Keratinocyte (primary cell): ENCODE results near the gene ZCCHC7. TPM values are rescaled to one million over a fixed set of nuclear protein-coding genes. Genes with fewer than 3 reads are reported as not detected.

Experiments used
- DNase-seq: peaks from one replicate; pipeline ENCODE4 v3.0.0-alpha.2; 2011; ENCODE audit warnings: low read depth, missing footprints, low spot score
- FAIRE-seq: peaks from 2 replicates; lab custom pipeline; 2011; peaks lifted over from hg19 to GRCh38; lab: Jason Lieb, UNC
- H2AFZ ChIP-seq: 2 replicates; pipeline ENCODE4 v1.6.0; 2012; ENCODE audit warnings: low read length, control low read depth, inconsistent platforms; ENCODE audit not compliant: control insufficient read depth
- H3K27ac ChIP-seq: 2 replicates; pipeline ENCODE4 v1.5.1; 2011; ENCODE audit warnings: low read length; ENCODE audit not compliant: control insufficient read depth, insufficient read depth
- H3K27me3 ChIP-seq: 3 replicates; pipeline ENCODE4 v1.6.0; 2011; ENCODE audit warnings: low read length; ENCODE audit not compliant: control insufficient read depth, insufficient read depth; ENCODE audit errors: extremely low read depth
- H3K36me3 ChIP-seq, 2 experiments: 2 replicates in 1 of 2; 3 replicates in 1 of 2; pipeline ENCODE4 v1.5.1; 2011; ENCODE audit warnings: low read length in 2 of 2, mild to moderate bottlenecking in 1 of 2; ENCODE audit not compliant: control insufficient read depth in 2 of 2, insufficient read depth in 2 of 2; ENCODE audit errors: extremely low read depth in 1 of 2
- H3K4me1 ChIP-seq: 3 replicates; pipeline ENCODE4 v1.5.1; 2011; ENCODE audit warnings: low read length; ENCODE audit not compliant: control insufficient read depth, insufficient read depth; ENCODE audit errors: extremely low read depth
- H3K4me2 ChIP-seq: 3 replicates; pipeline ENCODE4 v1.6.0; 2011; ENCODE audit warnings: low read depth, low read length; ENCODE audit not compliant: control insufficient read depth, insufficient read depth; ENCODE audit errors: extremely low read depth
- H3K4me3 ChIP-seq, 3 experiments: fragments of 200-600 bp in 1 of 3; sonication (generic) in 1 of 3; 2 replicates in 2 of 3; 3 replicates in 1 of 3; pipeline ENCODE4 v1.5.1; 2011 to 2016; ENCODE audit warnings: low read length in 3 of 3, mild to moderate bottlenecking in 3 of 3, control low read depth in 2 of 3, inconsistent platforms in 1 of 3, low read depth in 1 of 3, mixed read lengths in 1 of 3, mixed run types in 1 of 3, moderate library complexity in 1 of 3; ENCODE audit not compliant: control insufficient read depth in 2 of 3, insufficient read depth in 2 of 3; ENCODE audit errors: extremely low read depth in 1 of 3
- H3K79me2 ChIP-seq: 2 replicates; pipeline ENCODE4 v1.6.0; 2012; ENCODE audit warnings: low read length; ENCODE audit not compliant: control insufficient read depth, insufficient read depth
- H3K9ac ChIP-seq: 3 replicates; pipeline ENCODE4 v1.6.0; 2011; ENCODE audit warnings: low read length; ENCODE audit not compliant: control insufficient read depth, insufficient read depth; ENCODE audit errors: extremely low read depth
- H3K9me1 ChIP-seq: 3 replicates; pipeline ENCODE4 v1.6.0; 2011; ENCODE audit warnings: low read length; ENCODE audit not compliant: control insufficient read depth, insufficient read depth; ENCODE audit errors: extremely low read depth
- H3K9me3 ChIP-seq: 2 replicates; pipeline ENCODE4 v1.5.1; 2012; ENCODE audit warnings: low read depth, low read length; ENCODE audit not compliant: control insufficient read depth
- H4K20me1 ChIP-seq: 3 replicates; pipeline ENCODE4 v1.6.0; 2011; ENCODE audit warnings: low read length; ENCODE audit not compliant: control insufficient read depth, insufficient read depth; ENCODE audit errors: extremely low read depth
- EZH2 ChIP-seq: IDR thresholded peaks from one replicate; pipeline ENCODE4 v1.6.1; 2012; ENCODE audit warnings: inconsistent platforms, mild to moderate bottlenecking, low read length, moderate library complexity
- dilution Hi-C: fragments of 300-500 bp; cut with MboI; formaldehyde crosslinking; loops from one replicate; pipeline ENCODE4 v1.7.0; 2020; ENCODE audit warnings: low sequenced_read_pairs; ENCODE audit not compliant: extremely low pct_ligation_motif_present
- polyA plus RNA-seq, 5 experiments: library from polyadenylated mRNA; depleted of rRNA in 3 of 5; stranded (reverse) in 3 of 5; stranded (forward) in 1 of 5; unstranded in 1 of 5; fragments of >200 nt; gene quantifications; 1 replicate in 1 of 5; 2 replicates in 3 of 5; 3 replicates in 1 of 5; pipeline versions ENCODE4 v1.2.1 to v1.2.3, GENCODE V29; 2011 to 2012; ENCODE audit warnings: missing spikeins in 2 of 5, low read depth in 1 of 5, low replicate concordance in 1 of 5
- TF ChIP-seq, protein P1 (sequence below), 3 experiments: IDR thresholded peaks in 1 of 3; conservative IDR thresholded peaks in 1 of 3; optimal IDR thresholded peaks in 1 of 3; 2 replicates in 2 of 3; 3 replicates in 1 of 3; pipeline versions ENCODE3 to v1.5.1; 2011; ENCODE audit warnings: low read length in 3 of 3, mild to moderate bottlenecking in 3 of 3, moderate library complexity in 2 of 3, control low read depth in 1 of 3, inconsistent platforms in 1 of 3; ENCODE audit not compliant: insufficient read depth in 2 of 3; ENCODE audit errors: extremely low read depth in 1 of 3

The ZCCHC7 gene
- polyA plus RNA-seq, 1 donor (not counting 4 experiments of a cell fraction or from before 2014, with no cell fraction given): 16.5 TPM

- Histone ChIP-seq H4K20me1 (no peaks in the 10 kb centered on the region), H3K4me1 (no peaks in the 10 kb centered on the region), H3K27ac (no peak overlapping the region), H3K4me3 (no peak overlapping the region), H2AFZ (no peak overlapping the region), H3K27me3 (no peaks in the 10 kb centered on the region), H3K9me1 (no peaks in the 10 kb centered on the region), H3K9me3 (no peaks in the 10 kb centered on the region), H3K79me2 (no peaks in the 10 kb centered on the region), H3K9ac (no peak overlapping the region), H3K4me2 (no peak overlapping the region), H3K36me3 (no peaks in the 10 kb centered on the region)
- TF ChIP-seq, protein P1, sequence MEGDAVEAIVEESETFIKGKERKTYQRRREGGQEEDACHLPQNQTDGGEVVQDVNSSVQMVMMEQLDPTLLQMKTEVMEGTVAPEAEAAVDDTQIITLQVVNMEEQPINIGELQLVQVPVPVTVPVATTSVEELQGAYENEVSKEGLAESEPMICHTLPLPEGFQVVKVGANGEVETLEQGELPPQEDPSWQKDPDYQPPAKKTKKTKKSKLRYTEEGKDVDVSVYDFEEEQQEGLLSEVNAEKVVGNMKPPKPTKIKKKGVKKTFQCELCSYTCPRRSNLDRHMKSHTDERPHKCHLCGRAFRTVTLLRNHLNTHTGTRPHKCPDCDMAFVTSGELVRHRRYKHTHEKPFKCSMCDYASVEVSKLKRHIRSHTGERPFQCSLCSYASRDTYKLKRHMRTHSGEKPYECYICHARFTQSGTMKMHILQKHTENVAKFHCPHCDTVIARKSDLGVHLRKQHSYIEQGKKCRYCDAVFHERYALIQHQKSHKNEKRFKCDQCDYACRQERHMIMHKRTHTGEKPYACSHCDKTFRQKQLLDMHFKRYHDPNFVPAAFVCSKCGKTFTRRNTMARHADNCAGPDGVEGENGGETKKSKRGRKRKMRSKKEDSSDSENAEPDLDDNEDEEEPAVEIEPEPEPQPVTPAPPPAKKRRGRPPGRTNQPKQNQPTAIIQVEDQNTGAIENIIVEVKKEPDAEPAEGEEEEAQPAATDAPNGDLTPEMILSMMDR (optimal IDR thresholded peaks at IDR 0.05 in 1 of 3, IDR thresholded peaks at IDR 0.05 in 1 of 3, conservative IDR thresholded peaks at IDR 0.05 in 1 of 3; ENCODE audit: extremely low read depth in 1 of 3, insufficient read depth in 2 of 3, low read length in 3 of 3): no peak
- TF ChIP-seq EZH2: no peak
- dilution Hi-C loops: no loop called here
- FAIRE-seq (no peak), DNase-seq (no peak)
Measured at GRCh38 chr9:37339923-37340322, 219.5 kb downstream of the ZCCHC7 start.

DNA sequence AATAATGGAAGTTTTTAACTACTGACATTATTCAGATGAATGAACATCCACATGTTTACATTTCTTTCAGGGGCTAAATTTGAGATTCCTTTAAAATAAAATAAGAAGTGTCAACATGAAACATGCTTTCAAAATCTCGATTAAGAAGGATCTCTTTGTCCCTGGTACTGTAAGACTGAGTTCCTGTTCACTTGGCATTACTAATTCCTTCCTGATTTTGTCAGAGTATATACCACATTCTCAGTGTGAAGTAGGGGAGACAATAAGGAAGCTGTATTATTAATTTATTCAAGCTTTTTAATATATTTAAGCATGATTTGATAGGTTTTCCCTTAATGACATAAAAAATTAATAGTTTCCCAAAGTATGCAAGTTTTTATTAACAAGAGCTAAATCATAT lies 220.6 kb downstream of the ZCCHC7 start:
- Histone ChIP-seq H3K4me2 (no peak overlapping the region), H3K27me3 (no peaks in the 10 kb centered on the region), H3K79me2 (no peaks in the 10 kb centered on the region), H3K9me3 (no peaks in the 10 kb centered on the region), H3K27ac (no peak overlapping the region), H2AFZ (no peak overlapping the region), H3K9ac (no peak overlapping the region), H3K4me1 (no peaks in the 10 kb centered on the region), H3K9me1 (no peaks in the 10 kb centered on the region), H4K20me1 (no peaks in the 10 kb centered on the region), H3K36me3 (no peaks in the 10 kb centered on the region), H3K4me3 (no peak overlapping the region)
- FAIRE-seq: no peak
- TF ChIP-seq, protein P1 (optimal IDR thresholded peaks at IDR 0.05 in 1 of 3, IDR thresholded peaks at IDR 0.05 in 1 of 3, conservative IDR thresholded peaks at IDR 0.05 in 1 of 3; ENCODE audit: extremely low read depth in 1 of 3, insufficient read depth in 2 of 3, low read length in 3 of 3): no peak
- TF ChIP-seq EZH2: no peak
- no peak for DNase-seq
- dilution Hi-C loops: no loop called here
